ENCODE results near the gene CCDC112.
"Not testable (repeated sequence)": the region's sequence is repeated elsewhere in the genome, so short reads cannot be mapped to it uniquely, and the experiment has no call there.

CCDC112 gene

DNA sequence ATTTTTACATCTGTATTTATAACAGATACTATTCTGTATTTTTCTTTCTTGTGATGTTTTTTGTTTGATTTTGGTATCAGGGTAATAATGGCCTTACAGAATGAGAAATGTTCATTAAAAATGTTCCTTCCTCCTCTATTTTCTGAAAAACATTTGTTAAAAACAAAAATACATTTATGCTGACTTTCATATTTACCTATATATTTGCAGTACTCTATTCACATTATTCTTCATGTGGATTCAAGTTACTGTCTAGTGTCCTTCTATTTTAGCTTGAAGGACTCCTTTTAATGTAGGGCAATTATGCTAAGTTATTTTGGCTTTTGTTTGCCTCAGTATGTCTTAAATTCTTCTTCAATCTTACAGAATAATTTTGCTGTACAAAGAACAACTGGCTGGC lies 5.1 kb downstream of the CCDC112 start:
- H3K4me3 Mint-ChIP-seq, result no peak overlapping the region
- H3K27me3 Mint-ChIP-seq, result no peaks in the 10 kb centered on the region
- no peak for ATAC-seq
- H3K9me3 Mint-ChIP-seq, result peaks cover 4 to 8% of the 10 kb centered on the region in 2 donors
- no peak for DNase-seq
- no peak overlapping the region for H3K27ac Mint-ChIP-seq
- peaks cover 6% of the 10 kb centered on the region for H3K4me1 Mint-ChIP-seq

DNA sequence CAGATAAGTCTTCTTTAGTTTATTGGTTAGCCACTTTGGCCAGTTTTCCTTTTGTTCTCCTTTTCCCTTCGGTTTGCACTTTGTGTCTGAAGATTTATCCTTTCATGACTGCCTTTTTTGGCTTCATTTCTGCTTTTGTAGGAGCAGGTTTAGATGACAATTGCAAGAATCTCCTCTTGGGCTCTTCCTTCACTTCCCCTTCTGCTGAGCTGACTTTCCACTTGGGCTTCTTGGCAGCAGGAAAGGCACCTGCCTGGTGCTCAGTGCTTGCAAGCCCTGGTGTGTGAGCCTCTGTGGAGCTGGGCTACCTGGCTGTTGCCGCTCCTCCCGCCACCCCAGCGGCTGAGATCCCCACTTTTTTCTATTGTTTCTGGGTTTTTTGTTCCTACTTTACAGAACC lies 7.3 kb downstream of the CCDC112 start:
- no peak for DNase-seq
- Mint-ChIP-seq H3K27me3 (no peaks in the 10 kb centered on the region), H3K4me3 (no peak overlapping the region), H3K27ac (peak overlapping the region in 1 of 2 donors; percentile 27), H3K9me3 (peaks cover 4 to 8% of the 10 kb centered on the region in 2 donors), H3K4me1 (peaks cover 9% of the 10 kb centered on the region)
- ATAC-seq, result no peak

DNA sequence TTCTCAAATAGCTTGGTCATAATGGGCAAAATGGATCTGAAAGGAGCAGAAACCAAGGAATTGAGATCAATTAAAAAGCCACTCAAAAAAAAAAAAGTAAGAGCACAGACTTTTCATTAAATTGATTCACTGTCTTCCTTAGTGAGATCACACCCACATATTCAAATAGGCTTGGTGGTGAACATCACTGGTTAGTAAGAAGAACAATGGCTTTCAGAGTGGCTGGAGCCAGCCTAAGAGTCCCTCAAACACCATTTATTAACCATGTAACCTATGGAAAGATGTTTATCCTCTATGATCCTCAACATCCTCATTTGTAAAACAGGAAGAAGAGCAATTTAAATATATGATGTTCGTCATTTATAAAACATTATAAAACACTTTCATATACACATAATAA lies 12.4 kb downstream of the CCDC112 start:
- ATAC-seq, result no peak
- H3K27me3 Mint-ChIP-seq, result no peaks in the 10 kb centered on the region
- H3K4me3 Mint-ChIP-seq, result no peak overlapping the region
- no peak for DNase-seq
- peaks cover 9% of the 10 kb centered on the region for H3K4me1 Mint-ChIP-seq
- H3K9me3 Mint-ChIP-seq, result no peaks in the 10 kb centered on the region
- H3K27ac Mint-ChIP-seq, result no peak overlapping the region

DNA sequence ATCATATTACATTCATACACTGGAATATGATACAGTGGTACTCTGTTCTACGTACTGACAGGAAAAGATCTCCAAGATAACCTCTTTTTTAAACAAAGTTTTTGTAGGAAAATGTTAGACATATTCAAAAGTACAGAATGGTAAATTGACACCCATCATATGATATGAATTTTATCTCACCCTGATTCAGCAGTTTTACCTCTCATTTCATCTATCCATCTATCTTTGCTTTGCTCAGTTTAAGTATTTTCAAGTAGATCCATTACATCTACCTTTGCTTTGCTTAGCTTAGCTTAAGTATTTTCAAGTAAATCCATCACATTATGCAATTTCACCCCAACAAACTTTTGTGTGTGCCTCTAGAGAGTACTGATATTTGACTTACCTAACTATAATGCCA lies 14.3 kb downstream of the CCDC112 start:
- H3K27me3 Mint-ChIP-seq, result no peaks in the 10 kb centered on the region
- H3K9me3 Mint-ChIP-seq, result no peaks in the 10 kb centered on the region
- no peak overlapping the region for H3K4me3 Mint-ChIP-seq
- peaks cover 9% of the 10 kb centered on the region for H3K4me1 Mint-ChIP-seq
- no peak overlapping the region for H3K27ac Mint-ChIP-seq
- no peak for DNase-seq
- ATAC-seq, result no peak

DNA sequence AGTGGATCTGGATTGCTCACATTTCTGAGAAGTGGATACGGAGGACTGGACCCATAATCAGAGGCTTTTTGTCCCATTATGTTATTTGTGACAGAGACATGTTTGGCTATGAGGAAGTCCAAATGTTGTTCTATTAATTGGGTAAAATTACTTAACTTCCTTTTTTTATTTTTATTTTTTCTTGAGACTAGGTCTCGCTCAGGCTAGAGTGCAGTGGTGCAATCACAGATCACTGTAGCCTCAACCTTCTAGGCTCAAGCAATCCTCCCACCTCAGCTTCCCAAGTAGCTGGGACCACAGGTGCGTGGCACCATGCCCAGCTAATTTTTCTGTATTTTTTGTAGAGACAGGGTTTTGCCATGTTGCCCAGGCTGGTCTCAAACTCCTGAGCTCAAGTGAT lies 21.9 kb downstream of the CCDC112 start:
- H3K4me1 Mint-ChIP-seq, result no peaks in the 10 kb centered on the region
- H3K9me3 Mint-ChIP-seq, result no peaks in the 10 kb centered on the region
- ATAC-seq (no peak), DNase-seq (no peak)
- no peak overlapping the region for H3K27ac Mint-ChIP-seq
- no peak overlapping the region for H3K4me3 Mint-ChIP-seq
- H3K27me3 Mint-ChIP-seq, result no peaks in the 10 kb centered on the region

DNA sequence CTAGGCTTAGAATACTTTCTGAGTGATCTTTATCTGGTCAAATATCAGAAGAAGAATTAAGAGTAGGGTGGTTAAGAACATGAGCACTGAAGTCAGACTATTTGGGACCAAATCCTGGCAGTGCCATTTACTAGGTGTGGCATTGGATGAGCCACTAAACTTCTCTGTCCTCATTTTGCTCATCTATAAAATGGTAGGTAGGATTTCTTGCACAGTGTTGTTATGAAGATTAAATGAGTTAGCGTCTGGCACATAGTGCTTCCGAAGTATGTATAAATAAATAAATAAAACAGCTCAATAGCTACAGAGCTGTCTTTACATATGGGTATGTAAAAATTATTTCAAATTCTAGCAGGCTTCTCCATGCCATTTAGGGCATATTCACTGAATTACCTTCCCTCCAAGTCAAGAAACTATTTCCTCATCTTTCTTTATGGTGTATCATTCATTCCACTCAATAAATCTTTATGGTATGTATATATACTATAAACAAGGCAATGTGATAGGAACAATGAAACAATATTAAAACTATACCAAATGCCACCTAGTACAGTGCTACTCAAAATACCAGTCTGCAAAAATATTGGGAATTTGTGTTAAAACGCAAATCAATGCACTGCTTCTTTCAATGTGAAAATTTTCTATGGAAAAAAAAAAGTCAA lies 24.0 kb downstream of the CCDC112 start:
- Mint-ChIP-seq H3K27ac (no peak overlapping the region), H3K27me3 (no peaks in the 10 kb centered on the region), H3K9me3 (no peaks in the 10 kb centered on the region), H3K4me3 (no peak overlapping the region), H3K4me1 (no peaks in the 10 kb centered on the region)
- no peak for DNase-seq
- ATAC-seq, result no peak

DNA sequence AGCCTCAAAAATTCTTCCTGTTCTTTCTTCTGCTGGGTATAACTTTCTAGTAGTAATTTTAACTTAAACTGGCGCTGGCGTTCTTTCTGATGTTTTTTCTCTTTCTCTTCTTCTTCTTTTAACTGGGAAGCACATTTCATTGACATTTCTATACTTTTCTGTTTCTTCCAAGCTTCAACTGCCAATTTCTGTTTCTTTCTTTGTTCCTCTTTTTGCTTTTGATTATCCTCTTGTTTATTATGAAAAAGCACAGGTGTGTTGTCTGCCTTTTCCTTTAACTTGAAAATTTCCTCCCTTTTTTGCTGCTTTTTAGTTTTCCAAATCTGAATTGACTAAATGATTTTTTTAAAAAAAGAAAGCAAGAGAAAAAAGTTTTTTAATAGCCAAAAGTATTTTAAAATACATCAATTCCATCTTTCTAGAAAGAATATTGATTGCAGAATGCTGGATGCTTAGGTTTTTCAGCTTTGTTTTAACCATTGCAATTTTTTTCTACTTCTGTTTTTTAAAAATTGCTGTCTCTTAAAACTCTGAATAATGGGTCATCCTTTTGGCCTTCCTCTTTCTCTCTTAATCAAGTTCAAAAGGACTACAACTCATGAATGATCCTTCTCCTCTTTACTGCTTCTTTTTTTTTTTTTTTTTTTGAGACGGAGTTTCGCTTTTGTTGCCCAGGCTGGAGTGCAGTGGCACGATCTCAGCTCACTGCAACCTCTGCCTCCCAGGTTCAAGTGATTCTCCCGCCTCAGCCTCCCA lies 25.0 kb downstream of the CCDC112 start:
- no peak overlapping the region for H3K4me3 Mint-ChIP-seq
- no peak for ATAC-seq
- H3K27ac Mint-ChIP-seq, result no peak overlapping the region

DNA sequence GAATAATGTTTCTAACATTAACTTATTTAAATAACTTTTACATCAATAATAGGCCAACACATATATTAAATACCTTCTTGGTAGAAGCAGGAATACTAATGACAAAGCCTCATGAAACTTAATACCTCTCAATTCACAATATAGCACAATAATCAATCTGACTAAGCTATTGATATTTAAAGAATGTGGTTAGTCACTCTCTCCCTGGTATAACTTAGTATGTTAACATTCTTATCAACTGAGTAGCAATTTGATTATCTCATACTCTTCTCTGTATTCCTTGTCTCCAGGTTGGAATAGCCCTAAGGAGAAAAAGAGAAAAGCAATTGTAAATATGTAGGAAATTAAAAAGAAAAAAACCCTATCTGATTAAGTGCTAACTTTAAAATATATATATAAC lies 28.8 kb downstream of the CCDC112 start:
- DNase-seq, result no peak
- Mint-ChIP-seq H3K4me1 (peaks cover 5% of the 10 kb centered on the region), H3K4me3 (no peak overlapping the region), H3K27me3 (no peaks in the 10 kb centered on the region), H3K9me3 (no peaks in the 10 kb centered on the region), H3K27ac (no peak overlapping the region)
- no peak for ATAC-seq

More for the DNA sequence above, 25.0 kb downstream of the CCDC112 start:
- no peak for DNase-seq
- no peaks in the 10 kb centered on the region for H3K9me3 Mint-ChIP-seq
- no peaks in the 10 kb centered on the region for H3K27me3 Mint-ChIP-seq
- H3K4me1 Mint-ChIP-seq, result no peaks in the 10 kb centered on the region

DNA sequence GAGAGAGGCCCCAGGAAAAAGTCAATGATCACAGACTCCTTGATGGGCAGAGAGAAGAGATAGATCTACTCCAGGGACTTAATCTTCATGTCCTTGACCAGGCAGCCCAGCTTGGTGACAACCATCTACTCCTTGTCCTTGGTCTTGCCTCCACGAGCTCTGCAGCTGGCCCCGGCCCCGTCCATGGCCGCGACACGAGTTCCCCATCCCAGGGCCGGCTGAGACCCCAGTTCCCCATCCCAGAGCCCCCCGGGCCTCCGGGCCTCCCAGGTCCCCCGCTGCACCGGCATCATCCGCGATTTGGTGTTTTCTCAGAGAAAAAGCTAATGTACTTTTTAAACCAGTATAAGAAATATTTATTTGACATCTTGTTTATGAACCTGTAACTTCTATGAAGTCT lies 31.2 kb downstream of the CCDC112 start:
- H3K9me3 Mint-ChIP-seq, result no peaks in the 10 kb centered on the region
- H3K27ac Mint-ChIP-seq, result no peak overlapping the region
- ATAC-seq (no peak), DNase-seq (no peak)
- peaks cover 15% of the 10 kb centered on the region for H3K4me1 Mint-ChIP-seq
- no peak overlapping the region for H3K4me3 Mint-ChIP-seq
- no peaks in the 10 kb centered on the region for H3K27me3 Mint-ChIP-seq

DNA sequence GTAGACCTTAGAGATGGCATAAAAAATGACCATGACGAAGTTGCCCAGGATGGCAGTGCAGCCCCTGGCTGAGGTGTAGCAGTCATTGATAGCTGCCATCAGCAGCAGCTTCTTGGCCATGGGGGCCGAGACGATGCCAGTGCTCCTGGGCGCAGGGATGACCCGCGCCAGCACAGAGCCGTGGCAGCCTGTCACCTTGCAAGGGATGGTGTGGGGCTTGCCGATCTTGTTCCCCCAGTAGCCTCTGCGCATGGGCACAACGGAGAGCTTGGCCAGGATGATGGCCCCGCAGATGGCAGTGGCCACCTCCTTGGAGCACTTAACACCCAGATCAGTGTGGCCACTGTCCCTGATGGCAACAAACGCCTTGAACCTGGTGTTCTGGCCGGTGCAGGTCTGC lies 31.7 kb downstream of the CCDC112 start:
- Mint-ChIP-seq H3K4me1 (peaks cover 20% of the 10 kb centered on the region), H3K27ac (no peak overlapping the region)

DNA sequence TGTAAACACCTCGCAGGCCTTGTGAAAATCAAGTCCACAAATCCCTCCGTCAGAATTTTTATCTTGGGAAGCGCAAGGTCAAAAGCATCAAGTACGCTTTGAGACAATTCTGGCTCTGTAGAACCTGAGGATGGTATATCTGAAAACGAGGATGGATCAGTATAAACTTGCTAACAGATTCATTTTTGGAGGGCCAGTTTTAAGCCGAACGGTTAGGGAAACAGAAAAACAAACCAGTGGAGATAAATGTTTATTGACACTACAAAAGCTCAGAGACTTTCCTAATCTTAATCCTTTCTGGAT lies 33.4 kb downstream of the CCDC112 start:
- Mint-ChIP-seq H3K4me1 (peaks cover 37% of the 10 kb centered on the region), H3K9me3 (no peaks in the 10 kb centered on the region), H3K4me3 (peak overlapping the region; percentile 86 to 100), H3K27me3 (no peaks in the 10 kb centered on the region), H3K27ac (peak overlapping the region; percentile 98 to 100)
- ATAC-seq, result no peak
- no peak for DNase-seq

More for the DNA sequence above, 31.7 kb downstream of the CCDC112 start:
- Mint-ChIP-seq H3K4me3 (no peak overlapping the region), H3K27me3 (no peaks in the 10 kb centered on the region), H3K9me3 (no peaks in the 10 kb centered on the region)
- DNase-seq (no peak), ATAC-seq (no peak)

DNA sequence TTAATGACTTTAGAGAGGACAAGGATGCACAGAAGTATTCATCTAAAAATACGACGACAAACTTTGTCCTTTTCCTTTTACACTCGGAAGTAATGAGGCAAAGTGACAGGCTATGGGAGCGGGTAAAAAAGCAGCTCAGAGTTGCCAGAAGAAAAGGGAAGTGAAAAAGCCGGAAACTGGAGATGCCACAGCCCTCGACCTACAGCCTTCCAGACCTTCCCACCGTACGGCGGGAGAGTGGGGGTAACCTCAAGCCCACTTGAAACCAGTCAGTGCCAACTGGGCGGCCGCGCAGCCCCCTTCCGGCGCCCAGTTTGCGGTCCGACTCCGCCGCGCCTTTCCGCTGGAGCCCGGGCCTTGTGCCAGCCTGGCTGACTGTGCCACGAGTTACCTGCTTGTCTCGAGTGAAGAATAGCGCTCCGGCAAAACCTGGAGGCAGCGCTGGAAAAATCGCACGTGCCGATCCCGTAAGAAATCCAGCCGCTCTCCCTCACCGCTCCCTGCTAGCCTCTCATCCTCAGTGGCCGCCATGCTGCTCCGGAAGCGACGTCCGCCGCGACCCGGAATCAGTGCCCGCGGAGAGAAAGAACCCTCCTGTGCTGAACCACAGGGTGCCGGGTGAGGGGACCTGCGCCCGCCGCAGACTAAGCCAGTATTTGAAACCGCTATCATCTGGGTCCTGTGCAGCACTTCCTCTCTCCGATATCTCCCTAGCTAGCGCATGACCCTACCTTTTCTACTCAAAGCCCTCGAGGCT lies 34.0 kb downstream of the CCDC112 start, which contains the start of gene PGGT1B:
Gene PGGT1B, minus strand, starts transcription at position 557 of the 757 bp plus-strand sequence. Its CDS starts 26 bp downstream, at position 531.
- ATAC-seq, result peak; percentile 95
- H3K4me1 Mint-ChIP-seq, result peaks cover 39% of the 10 kb centered on the region
- H3K27me3 Mint-ChIP-seq, result no peaks in the 10 kb centered on the region
- no peaks in the 10 kb centered on the region for H3K9me3 Mint-ChIP-seq
- H3K27ac Mint-ChIP-seq, result peak within 1 kb of the TSS; percentile 98 to 100
- peak within 1 kb of the TSS; percentile 86 to 100 for H3K4me3 Mint-ChIP-seq
- peak; percentile 64 to 74 for DNase-seq

DNA sequence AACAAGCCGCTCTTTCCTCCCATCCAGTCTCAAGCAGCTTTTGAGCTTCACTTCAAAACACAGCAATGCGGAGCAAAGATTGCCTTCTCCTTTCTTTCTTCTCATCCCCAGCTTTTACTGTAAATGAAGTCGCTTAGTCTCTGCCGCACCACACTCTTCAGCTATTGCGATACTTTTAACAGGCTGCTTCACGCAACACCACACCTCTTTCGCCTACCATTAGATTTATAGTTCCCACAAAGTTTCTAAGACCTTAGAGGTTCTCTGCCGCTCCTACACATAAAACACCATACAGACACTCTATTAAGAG lies 34.5 kb downstream of the CCDC112 start:
- H3K27me3 Mint-ChIP-seq, result no peaks in the 10 kb centered on the region
- H3K4me1 Mint-ChIP-seq, result peaks cover 41% of the 10 kb centered on the region
- DNase-seq (no peak), ATAC-seq (peak; percentile 27)
- H3K9me3 Mint-ChIP-seq, result no peaks in the 10 kb centered on the region
- H3K27ac Mint-ChIP-seq, result peak overlapping the region; percentile 98 to 100
- H3K4me3 Mint-ChIP-seq, result peak overlapping the region; percentile 86 to 100

DNA sequence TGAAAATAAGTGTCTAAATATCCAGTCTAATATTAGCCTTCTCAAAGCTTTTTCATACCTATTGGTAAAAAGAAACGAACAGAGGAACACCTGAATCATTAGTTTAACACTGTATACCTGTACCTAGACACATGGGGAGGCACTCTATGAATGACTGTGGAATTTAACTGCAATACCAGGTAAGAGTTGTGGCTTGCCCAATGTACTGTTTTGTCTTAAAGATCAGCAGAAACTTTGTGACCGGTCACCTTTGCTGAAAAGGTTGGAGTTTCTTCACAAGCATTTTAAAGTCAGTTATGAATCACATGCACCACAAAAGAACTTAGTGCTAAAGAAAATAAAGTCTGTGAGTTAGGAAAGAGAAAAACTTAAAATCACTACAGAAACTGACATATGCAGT lies 36.2 kb downstream of the CCDC112 start:
- Mint-ChIP-seq H3K4me3 (no peak overlapping the region), H3K27ac (no peak overlapping the region), H3K27me3 (no peaks in the 10 kb centered on the region), H3K4me1 (peaks cover 57% of the 10 kb centered on the region), H3K9me3 (no peaks in the 10 kb centered on the region)
- no peak for DNase-seq
- ATAC-seq, result no peak

DNA sequence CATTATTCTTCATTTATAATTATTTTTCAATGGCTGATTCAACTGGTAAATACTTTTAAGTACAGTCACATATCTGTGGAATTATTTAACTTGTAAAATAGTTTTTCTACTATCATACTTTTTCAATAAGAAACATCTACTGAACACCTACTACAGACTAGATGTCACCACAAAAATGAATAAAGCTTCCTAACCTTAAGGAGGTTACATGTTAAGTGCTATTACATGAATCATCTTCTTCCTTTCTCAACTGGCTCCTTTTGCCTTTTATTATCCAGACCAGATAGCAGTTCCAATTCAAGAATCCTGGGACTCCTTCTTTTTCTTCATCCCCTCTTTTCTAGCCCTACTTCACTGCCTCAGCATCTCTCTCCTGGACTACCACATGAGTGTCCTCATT lies 38.5 kb downstream of the CCDC112 start:
- no peak for ATAC-seq
- H3K27me3 Mint-ChIP-seq, result no peaks in the 10 kb centered on the region
- H3K9me3 Mint-ChIP-seq, result no peaks in the 10 kb centered on the region
- no peak overlapping the region for H3K4me3 Mint-ChIP-seq
- H3K27ac Mint-ChIP-seq, result peak overlapping the region in 1 of 2 donors; percentile 50
- peaks cover 61% of the 10 kb centered on the region for H3K4me1 Mint-ChIP-seq
- no peak for DNase-seq

DNA sequence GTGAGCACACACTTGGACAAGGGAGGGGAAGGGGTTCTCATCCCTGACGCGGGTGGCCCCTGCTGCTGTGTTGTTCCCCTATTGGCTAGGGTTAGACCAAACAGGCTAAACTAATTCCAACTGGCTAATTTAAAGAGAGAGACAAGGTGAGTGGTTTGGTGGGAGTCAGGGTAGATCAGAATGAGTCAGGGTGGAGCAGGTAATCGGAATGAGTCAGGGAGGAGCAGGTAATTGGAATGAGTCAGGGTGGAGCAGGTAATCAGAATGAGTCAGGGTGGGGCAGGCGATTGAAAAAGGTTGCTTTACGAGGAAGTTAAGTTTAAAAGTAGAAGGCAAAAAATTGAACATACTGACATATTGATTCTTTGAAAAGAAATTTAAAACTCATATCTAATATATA lies 47.1 kb downstream of the CCDC112 start:
- ATAC-seq, H3K4me1 Mint-ChIP-seq, H3K4me3 Mint-ChIP-seq, H3K27me3 Mint-ChIP-seq, DNase-seq, H3K27ac Mint-ChIP-seq, H3K9me3 Mint-ChIP-seq: not testable (repeated sequence)
